ENCODE results near the gene PDCD6IP.
"Not testable (repeated sequence)": the region's sequence is repeated elsewhere in the genome, so short reads cannot be mapped to it uniquely, and the experiment has no call there.

PDCD6IP gene

GRCh38 chr3:33840179-33840578 lies 41.7 kb downstream of the PDCD6IP start:
- no peak overlapping the region for H3K4me2 ChIP-seq (ENCODE audit: low read length)
- peaks cover 2% of the 10 kb centered on the region for H3K79me2 ChIP-seq
- H3K9me3 ChIP-seq (ENCODE audit: control insufficient read depth, low read length), result no peaks in the 10 kb centered on the region
- H3K27ac ChIP-seq, result no peak overlapping the region
- no peaks in the 10 kb centered on the region for H3K27me3 ChIP-seq (ENCODE audit: control insufficient read depth, insufficient read depth, low read length)
- H3K4me1 ChIP-seq, result no peaks in the 10 kb centered on the region
- H3K9ac ChIP-seq, result no peak overlapping the region
- no peak overlapping the region for H3K4me3 ChIP-seq (ENCODE audit: low read depth, low read length)
- no peak overlapping the region for H2AFZ ChIP-seq
- no peaks in the 10 kb centered on the region for H3K36me3 ChIP-seq (ENCODE audit: control insufficient read depth, insufficient read depth, low read length)
- no peak for TF ChIP-seq CTCF (IDR thresholded peaks at IDR 0.05)

- Histone ChIP-seq H3K4me2 (ENCODE audit: low read length) (no peak overlapping the region), H3K79me2 (no peaks in the 10 kb centered on the region), H3K4me1 (no peaks in the 10 kb centered on the region), H2AFZ (no peak overlapping the region), H3K4me3 (ENCODE audit: low read depth, low read length) (no peak overlapping the region), H3K9ac (no peak overlapping the region), H3K27ac (no peak overlapping the region), H3K36me3 (ENCODE audit: control insufficient read depth, insufficient read depth, low read length) (no peaks in the 10 kb centered on the region), H3K27me3 (ENCODE audit: control insufficient read depth, insufficient read depth, low read length) (no peaks in the 10 kb centered on the region), H3K9me3 (ENCODE audit: control insufficient read depth, low read length) (no peaks in the 10 kb centered on the region)
- TF ChIP-seq CTCF (IDR thresholded peaks at IDR 0.05), result no peak
Observed at GRCh38 chr3:33848624-33849347, 50.4 kb downstream of the PDCD6IP start.

GRCh38 chr3:33850599-33850998 lies 52.2 kb downstream of the PDCD6IP start:
- H3K9ac ChIP-seq; H3K36me3 ChIP-seq (ENCODE audit: control insufficient read depth, insufficient read depth, low read length); H3K4me1 ChIP-seq; H3K4me2 ChIP-seq (ENCODE audit: low read length); H3K27ac ChIP-seq; H2AFZ ChIP-seq; H3K4me3 ChIP-seq (ENCODE audit: low read depth, low read length); H3K27me3 ChIP-seq (ENCODE audit: control insufficient read depth, insufficient read depth, low read length); H3K9me3 ChIP-seq (ENCODE audit: control insufficient read depth, low read length); H3K79me2 ChIP-seq: not testable (repeated sequence)

- not testable (repeated sequence) for H3K9me3 ChIP-seq (ENCODE audit: control insufficient read depth, low read length); H3K4me1 ChIP-seq; H3K4me2 ChIP-seq (ENCODE audit: low read length); H3K27me3 ChIP-seq (ENCODE audit: control insufficient read depth, insufficient read depth, low read length); H3K79me2 ChIP-seq; H2AFZ ChIP-seq; H3K36me3 ChIP-seq (ENCODE audit: control insufficient read depth, insufficient read depth, low read length); H3K9ac ChIP-seq; H3K27ac ChIP-seq; H3K4me3 ChIP-seq (ENCODE audit: low read depth, low read length)
Observed at GRCh38 chr3:33855407-33855806, 57.0 kb downstream of the PDCD6IP start.

GRCh38 chr3:33855884-33856546 lies 57.6 kb downstream of the PDCD6IP start:
- Histone ChIP-seq H3K27ac (no peak overlapping the region), H3K9ac (no peak overlapping the region), H3K4me3 (ENCODE audit: low read depth, low read length) (no peak overlapping the region), H3K9me3 (ENCODE audit: control insufficient read depth, low read length) (no peaks in the 10 kb centered on the region), H3K79me2 (no peaks in the 10 kb centered on the region), H3K27me3 (ENCODE audit: control insufficient read depth, insufficient read depth, low read length) (no peaks in the 10 kb centered on the region), H3K4me2 (ENCODE audit: low read length) (no peak overlapping the region), H3K36me3 (ENCODE audit: control insufficient read depth, insufficient read depth, low read length) (no peaks in the 10 kb centered on the region), H3K4me1 (no peaks in the 10 kb centered on the region), H2AFZ (no peak overlapping the region)
- TF ChIP-seq CTCF (IDR thresholded peaks at IDR 0.05), result no peak

DNA sequence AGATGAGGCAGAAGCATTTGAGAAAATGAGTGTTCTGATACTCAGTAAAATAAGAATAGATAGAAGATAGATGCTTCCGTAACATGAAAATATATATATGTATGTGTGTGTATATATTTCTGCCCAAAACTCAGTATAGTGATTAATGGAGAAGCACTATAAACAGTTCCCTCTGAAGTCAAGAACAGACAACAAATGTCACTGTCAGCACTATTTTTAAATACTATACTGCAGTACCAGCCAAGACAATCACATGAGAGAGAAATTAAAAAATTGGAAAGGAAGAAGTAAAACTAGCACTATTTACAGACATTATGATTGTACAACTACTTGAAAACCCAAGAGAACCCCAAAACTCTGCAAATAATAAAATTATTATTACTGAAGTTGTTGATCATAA lies 59.3 kb downstream of the PDCD6IP start:
- not testable (repeated sequence) for H3K4me3 ChIP-seq (ENCODE audit: low read depth, low read length); H3K4me2 ChIP-seq (ENCODE audit: low read length); H3K27me3 ChIP-seq (ENCODE audit: control insufficient read depth, insufficient read depth, low read length); H3K9me3 ChIP-seq (ENCODE audit: control insufficient read depth, low read length); H3K4me1 ChIP-seq; H3K27ac ChIP-seq; H3K36me3 ChIP-seq (ENCODE audit: control insufficient read depth, insufficient read depth, low read length); H2AFZ ChIP-seq; H3K9ac ChIP-seq; H3K79me2 ChIP-seq
